Measurements from ENCODE around the gene TF. TPM values are rescaled to one million over a fixed set of nuclear protein-coding genes. Genes with fewer than 3 reads are reported as not detected.
A peak's percentile ranks its signal among the peaks of the same experiment; 100 is the strongest.

Gene TF
- total RNA-seq, 1 experiment from 2014 or later: 1.7 TPM

DNA sequence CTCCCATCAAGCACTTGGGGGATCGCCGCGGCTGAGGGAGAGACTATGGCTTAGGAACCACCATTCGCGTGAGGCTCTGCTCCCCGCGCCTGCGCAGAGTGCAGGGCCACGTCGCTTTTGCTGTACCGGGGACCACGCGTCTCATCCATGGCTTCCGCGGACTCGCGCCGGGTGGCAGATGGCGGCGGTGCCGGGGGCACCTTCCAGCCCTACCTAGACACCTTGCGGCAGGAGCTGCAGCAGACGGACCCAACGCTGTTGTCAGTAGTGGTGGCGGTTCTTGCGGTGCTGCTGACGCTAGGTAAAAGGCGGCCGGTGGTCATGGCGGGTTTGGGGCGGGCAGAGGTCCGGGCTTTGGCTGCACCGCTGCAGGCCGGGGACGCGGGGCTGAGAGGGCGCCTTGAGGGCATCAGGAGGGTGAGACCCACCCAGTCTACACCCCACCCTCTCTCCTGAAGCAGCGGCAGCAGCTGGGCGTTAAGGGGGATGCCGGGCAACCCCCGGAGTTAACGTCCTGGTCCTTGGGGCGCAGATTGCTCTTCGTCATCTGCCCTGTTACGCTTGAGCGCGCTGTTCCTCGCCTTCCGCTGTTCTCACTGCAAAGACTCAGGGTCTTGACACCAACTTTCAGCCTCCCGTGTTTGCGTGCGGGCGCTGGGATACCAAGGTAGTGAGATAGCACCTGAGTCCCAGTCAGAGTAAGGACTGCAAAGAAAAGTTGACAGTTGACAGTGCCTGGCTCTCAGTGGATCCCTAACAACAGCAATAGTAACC lies 59.7 kb downstream of the TF start, which contains the start of gene SRPRB:
SRPRB (plus strand) TSS at position 114 of the 774 bp plus-strand sequence; CDS start at position 148, 34 bp downstream.
- peak; percentile 92 for DNase-seq (ENCODE audit: low spot score)

DNA sequence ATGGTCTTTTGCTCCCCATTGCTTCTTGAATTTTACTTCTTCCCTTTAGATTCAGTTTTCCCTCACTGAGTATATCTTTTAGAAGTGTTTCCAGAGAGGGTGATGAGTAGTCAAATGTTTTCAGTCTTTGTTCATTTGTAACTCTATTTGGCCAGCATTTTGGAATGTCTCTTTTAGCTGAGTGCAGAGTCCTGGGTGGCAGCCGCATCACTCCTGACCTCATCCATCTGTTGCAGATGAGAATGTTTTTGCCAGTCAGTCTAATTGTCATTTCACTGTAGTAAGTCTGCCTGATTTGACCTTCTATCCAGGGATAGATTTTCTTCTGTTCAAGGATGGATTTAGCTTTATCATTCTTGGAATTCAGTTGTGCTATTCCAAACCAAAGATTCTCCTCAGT lies 66.7 kb downstream of the TF start:
- DNase-seq (ENCODE audit: low spot score): no peak

DNA sequence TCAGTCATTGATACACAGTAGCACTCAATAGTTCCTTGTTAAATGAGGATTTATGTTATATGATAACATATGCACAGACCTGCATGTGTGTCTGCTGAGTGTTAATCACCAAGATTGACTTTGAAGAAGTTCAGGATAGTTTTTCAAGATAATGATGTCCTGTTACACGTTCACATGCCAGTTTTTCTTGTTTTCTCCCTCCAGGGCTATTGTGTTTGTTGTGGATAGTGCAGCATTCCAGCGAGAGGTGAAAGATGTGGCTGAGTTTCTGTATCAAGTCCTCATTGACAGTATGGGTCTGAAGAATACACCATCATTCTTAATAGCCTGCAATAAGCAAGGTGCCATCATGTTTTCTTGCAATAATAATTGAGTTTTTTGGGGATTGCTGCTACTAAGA lies 69.2 kb downstream of the TF start:
- DNase-seq (ENCODE audit: low spot score): no peak

DNA sequence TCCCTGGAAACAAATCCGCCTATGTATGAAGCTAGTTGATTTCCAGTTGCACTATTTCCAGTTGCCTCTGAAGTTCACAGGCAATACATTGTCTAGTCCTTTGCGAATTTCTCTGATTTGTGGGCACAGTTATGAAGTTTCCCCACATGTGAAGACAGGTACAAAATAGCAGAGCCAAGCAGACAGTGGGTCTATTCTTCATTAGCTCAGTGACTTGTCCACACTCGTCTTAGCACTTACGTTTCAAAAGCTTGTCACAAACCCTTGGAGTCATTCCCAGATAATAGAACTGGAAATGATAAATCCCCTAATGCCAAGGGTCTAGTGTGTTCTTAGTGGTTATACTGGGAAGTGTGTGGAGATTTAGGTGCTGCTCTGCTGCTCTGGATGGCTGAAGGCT lies 73.9 kb downstream of the TF start:
- DNase-seq (ENCODE audit: low spot score): no peak

DNA sequence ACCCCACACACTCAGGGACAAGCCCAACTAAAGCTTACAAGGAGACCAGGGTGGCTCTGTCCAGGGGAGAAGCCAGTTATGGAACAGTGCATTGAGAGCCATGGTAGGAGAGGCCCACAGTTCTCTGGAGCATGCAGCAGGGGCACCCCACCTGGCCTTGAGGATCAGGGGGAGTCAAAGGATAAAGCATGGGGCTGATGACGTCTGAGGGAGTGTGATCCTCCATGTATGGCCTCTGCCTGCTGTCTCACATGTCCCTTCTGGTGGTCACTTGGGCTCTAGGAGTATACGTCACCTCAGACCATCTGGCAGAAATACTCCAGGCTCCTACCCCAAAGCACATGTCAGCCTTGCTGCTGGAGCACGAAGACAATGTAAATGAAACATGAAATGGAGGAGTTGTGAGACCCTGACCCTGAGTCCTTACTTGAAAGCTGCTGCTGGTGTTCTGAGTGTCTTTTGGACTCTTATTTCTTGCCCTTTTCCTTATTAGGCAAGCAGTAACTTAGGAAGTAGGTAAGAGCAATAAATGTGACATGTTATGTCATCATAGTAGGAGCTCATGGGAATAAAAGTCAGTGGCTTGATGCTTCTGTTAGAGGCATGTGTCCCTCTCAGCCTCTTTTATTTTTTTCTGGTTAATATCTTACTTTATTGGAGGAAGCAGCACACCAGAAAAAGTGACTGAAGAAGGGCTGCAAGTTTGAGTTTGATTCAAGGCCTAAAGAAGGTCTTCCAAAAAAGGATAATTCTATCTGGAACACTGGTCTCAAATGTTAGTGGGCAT lies 74.9 kb downstream of the TF start:
- no peak for DNase-seq (ENCODE audit: low spot score)

DNA sequence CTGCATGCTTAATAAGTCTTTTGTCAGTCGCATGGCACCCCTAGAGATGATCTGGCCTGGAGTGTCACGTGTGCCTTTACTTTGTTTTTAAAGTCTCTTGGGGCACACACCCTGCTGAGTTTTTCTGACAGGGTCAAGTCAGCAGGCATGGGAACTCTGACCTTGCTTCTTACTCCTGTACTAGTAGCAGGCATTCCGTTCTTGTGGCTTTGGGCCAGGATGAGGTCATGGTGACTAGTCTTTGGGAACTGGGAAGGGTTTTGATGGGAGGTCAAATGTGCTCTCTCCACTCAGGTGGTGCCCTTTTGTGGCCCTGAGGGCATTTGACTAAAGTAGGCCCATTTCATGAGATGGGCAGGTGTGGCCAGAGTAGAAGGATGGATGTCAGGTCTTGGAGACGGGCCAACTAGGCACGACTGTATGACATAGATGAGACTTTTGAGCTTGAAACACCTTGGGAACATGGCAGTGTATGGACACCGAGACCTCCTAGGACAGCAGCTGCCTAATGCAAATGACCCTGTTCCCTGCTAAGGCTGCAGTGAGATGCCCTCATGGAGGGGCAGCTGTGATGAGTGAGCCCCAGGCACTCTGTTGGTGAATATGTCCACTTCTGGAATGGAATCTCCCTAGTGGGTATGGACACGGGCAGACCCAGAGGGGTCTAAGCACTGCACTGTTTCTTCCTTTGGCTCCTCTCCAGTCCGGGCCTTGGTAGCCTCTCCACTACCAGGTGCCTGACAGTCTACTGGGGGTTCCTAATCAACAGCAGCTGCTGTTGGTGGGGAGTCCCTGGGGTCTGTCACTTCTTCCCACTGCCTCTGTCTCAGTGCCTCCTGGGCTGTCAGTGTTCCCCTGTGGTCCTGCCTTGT lies 75.8 kb downstream of the TF start:
- DNase-seq (ENCODE audit: low spot score): peak; percentile 97

DNA sequence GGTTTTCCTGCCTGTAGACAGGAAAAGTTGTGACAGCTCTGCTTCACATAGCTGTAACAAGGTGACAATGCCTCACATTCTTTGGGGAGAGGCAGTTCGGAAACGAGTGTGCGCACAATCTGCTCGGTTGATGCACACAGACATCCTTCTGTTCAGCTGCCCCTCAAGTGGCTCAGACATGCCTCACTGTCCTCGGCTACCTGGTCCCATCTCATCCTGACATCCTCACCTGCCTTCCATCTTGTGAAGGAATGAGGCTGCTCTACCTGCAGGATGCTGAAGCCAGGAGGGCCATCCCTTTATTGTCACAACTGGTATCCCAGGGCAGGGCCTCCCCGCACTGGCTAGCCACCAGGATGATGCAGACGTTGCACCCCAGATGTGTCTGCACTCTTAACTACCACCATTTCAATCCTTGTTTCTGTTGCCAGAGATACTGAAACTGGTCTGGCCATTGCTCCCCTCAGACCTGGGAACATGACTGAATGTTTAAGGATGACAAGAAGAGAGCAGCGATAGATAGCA lies 78.8 kb downstream of the TF start:
- no peak for DNase-seq (ENCODE audit: low spot score)

DNA sequence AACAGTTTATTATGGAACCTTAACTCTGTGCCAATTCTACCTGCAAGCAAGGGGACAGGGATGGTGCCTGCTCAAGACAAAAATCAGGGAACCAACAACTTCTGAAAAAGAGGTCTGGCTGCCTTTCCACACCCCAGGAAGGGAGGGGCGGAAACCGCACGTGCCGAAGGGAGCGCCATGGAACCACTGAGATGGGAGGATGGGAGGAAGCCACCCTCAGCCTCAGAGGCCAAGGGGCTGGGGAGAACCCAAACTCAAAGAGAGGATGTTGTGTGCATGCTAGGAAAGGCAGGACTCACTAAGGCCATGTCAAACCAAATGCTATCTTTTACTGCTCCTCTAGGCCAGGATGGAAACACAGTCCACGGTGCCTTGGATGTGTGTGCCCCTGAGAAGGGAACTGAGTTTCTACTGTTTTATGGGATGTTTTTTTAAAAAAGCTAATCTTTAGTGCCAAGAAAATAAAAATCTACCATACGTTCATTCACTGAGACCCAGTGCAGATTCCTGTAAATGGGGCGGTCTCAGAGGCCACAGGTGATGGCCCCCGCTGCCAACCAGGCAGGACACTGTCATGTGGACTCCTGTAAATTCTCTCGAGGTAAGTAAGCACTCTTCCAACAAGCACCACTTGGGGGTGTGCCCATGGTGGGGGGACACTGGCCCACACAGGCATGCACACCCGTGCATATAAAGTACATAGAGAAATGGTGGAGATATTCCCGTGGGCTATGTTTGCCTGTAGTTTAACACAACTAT lies 80.0 kb downstream of the TF start:
- DNase-seq (ENCODE audit: low spot score): no peak

DNA sequence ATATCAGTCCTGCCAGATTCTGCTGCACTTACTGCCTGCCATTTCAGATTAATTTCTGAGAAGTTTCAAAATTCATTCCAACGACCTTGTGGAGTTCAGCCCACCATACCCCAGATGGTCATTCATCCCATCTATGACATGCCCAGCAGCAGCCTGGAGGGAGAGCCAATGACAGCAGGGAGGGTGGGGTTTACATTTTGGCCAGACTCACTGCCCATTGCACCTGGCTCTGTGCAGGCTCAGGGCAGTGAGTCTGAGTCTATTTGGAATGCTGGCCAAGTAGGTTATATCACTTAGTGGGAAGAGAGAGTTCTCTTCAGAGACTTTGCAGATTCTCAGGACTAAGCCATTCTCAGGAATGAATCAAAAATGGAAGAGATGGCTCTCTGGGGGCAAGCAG lies 80.9 kb downstream of the TF start:
- DNase-seq (ENCODE audit: low spot score): no peak

DNA sequence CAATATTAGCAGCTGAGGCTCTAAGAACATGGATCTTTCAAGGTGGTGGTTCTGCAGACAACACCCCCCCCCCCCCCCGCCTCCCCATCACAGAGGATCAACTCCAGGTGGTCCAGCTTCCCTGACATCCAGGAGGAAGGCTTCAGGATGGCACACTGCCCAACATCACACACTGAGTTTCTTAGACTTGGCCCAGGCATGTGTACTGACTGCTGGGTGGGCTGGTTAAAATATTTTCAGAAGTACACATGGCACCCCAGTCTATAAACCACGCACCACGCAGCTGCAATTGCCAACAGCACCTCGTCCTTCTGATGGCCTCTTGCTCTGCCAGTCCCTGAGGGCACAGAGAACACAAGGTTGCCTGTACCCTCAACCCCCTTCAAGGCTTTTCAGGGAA lies 81.5 kb downstream of the TF start:
- no peak for DNase-seq (ENCODE audit: low spot score)

DNA sequence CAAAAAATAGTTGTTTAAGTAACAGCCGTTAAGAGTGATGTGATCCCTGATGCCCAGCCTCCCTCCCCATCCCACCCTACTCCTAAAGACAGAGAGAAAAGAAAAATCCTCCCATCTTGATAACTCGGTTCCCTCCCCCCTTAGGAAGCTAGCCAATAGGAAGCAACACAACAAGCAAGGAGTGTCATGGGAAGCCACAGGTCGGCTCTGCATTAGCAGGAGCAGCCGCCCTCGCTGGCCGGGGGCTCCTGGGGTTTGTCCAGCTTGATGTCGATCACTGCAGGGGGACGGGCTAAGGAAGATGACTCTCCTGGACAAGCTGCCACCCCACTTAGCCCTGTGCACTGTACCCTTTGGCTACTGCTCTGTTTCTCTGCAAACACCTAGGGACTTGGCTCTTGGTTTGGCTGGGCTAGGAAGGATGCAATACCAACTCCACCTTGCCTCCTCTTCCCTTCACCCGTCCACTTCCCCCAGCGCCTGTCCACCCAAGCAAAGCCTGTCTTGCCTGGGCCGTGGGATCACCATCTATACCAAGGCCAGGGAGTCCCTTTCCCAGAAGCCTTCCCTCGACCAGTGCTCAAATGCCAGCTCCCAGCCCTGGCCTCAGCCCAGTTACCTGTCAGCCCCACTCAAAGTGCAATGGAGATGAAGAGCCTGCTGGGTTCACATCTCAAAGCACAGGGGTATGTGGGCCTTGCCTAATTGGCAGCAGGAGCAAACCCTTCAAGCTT lies 82.5 kb downstream of the TF start:
- no peak for DNase-seq (ENCODE audit: low spot score)

DNA sequence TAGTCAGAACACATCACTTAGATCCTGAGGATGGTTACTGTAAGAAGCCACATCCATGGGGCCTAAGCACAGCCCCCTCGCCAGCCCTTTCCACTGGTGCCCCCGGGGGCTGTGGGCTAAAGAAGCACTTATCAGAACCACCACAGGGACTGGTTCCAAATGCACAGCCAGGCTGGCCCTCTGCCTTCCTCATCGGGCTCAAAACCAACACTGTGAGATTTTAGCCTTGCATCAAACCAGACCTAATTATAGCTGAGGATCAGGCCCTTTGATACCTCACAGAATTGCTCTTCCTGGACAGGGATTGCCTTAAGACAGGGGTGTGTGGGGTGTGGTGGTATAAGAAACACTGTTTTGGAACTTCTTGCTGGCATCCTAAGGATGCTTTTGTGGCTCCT lies 83.1 kb downstream of the TF start:
- DNase-seq (ENCODE audit: low spot score): no peak

DNA sequence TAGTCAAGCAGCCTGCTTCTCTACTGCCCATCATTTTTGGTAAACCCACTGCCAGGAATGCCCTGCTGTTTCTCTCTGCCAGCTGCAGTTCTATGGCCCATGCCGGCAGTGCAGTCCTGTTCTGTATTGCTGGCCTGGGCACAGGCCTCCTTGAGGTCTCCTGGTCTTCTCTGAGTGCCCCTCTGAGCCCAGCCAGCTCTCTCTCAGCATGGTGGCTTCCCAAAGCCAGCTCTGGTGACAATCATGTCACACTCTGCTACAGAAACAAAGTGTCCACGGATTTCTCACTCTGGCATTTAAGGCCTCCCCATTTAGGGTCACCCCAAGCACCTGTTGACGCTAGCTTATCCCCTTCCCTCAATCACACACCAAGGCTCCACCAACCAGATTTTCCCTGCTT lies 83.9 kb downstream of the TF start:
- no peak for DNase-seq (ENCODE audit: low spot score)

DNA sequence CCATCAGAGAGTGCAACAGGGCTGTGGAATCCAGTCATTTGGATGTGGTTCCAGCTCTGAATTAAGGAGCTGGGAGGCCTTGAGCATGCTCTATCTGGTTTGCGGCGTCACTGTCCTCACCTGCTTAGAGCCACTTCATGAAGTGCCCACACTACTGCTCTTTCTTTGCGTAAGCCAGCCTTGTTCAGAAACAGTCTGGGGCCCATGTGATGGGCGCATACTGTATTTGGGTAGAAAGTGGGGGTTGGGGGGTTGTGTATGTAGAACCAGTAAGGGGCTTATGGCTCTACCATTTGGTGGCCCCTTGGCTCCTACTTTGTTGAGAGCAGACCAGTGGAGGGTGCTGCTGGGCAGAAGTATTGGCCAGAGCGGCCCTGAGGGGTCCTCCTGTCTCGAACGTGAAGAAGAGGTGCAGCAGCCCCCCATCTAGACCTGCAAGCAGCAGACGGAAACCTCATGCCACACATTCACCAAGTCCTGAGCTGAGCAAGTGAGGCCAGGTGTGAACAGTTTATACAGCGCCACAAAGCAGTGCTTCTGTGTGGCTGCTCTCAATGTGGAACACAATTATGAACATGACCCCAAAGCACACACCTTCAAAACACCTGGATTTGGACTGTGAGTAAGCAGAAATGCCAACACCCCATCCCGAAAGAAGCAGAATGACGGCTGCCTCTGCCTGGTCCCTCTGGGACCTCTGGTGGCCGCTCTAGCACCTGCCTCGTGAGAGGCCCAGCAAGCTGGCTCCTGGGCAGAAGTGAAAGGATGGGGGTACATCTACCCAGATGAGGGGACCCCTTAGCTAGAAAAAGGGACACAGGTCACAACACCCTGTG lies 86.0 kb downstream of the TF start:
- DNase-seq (ENCODE audit: low spot score): no peak

DNA sequence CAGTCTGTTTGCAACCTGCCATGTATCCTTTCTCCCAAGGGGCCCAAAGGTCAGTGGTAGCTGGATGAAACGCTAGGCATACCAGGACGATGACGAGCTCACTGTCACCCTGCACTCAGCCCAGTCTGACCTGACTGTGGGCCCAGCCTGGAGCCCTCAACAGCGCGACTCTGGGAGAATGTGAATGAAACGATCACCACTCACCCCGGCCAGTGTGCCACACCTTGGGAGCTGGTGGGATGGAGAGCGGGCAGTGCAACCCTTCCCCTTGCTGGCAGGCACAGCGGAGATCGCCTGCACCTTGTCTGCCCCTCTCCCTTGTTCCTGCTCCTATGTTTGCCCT lies 86.6 kb downstream of the TF start:
- no peak for DNase-seq (ENCODE audit: low spot score)

DNA sequence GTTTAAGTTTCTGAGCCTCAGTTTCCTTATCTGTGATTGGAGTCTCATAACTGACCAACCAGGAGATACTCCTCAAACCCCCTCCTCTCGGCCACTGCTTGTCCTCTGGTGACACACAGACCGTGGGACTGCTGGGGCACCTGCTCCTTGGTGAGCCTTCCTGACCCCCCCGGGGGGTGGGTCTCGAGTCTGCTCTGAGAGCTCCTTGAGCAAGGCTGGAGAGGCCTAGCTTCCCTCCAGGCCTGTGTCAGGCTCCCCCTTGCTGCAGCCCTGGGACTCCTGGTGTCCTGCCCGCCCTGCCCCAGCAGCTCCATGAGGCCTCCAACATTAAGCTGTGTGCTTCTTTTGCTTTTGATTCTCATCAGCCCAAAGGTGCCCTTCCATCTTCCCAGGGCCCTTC lies 87.1 kb downstream of the TF start:
- DNase-seq (ENCODE audit: low spot score): no peak

DNA sequence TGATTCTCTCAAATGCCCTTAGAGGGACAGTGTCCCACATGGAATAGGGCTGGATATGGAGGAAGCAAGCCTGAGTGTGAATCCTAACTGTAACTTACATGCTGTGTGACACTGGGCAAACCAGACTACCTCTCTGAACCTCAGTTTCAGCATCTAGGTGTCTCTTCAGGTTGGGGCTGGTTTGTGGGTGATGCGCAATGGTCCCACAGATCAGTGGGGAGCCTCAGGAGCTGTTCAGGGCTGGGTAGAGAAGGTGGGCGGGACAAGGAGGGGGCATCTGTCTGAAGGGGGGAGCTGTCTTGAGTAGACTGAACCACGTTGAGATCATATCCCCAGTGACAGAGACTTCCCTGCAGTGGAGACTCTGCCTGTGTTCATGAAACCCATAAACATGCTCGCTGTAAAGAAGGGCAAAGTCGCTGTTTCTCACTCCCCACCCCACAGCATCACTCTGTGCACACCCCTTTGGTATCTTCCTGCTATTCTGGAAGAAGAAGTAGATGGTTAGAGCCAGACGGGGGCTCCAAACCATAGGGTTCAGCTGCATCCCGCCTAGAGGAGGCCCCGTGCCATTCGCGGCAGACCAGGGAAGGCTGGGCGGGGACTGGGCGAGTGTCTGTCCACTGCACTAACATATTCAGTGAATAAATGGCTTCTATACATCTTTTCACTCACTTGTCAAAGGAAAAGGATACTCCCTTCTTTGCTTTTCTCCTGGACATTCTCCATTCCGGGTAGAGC lies 87.9 kb downstream of the TF start:
- DNase-seq (ENCODE audit: low spot score): no peak

DNA sequence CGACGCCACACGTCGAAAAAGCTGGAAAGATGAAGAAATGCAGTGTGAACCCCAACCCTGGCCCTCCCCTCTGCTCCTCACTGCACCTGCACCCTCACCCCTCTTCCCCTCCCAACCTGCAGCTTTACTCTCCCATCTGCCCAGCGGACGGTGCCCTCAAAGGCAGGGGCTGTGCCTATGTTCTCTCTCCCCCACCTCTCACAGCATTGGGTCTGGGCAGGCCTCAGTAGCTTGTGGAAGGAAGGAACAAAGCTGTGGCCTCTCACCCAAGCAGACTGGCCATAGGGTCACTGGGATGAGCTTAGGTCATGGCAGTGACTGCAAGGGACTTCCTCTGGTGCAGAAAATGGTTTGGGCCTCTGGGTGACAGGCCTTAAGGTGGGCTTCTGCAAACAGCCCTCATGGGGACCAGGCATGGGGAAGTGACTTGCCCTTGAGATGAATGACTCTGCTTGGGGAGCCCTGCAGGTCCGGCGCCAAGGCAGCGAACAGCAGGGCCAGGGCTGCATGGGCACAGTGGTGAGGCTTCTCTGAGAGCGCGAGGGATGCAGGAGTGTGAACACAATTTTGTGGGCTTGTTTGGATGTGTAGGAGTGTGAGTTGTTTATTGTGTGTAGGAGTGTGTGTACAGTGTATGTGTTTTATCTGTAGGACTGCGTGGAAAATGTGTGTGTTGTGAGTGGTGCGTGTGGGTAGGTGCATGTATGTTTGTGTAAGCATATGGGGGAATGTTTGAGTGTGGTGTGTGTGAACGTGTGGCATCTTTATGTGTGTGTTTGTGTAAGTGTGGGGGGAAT lies 88.6 kb downstream of the TF start:
- no peak for DNase-seq (ENCODE audit: low spot score)
